ENCODE data around the gene MYBBP1A.
A peak's percentile ranks its signal among the peaks of the same experiment; 100 is the strongest.

The MYBBP1A gene

DNA sequence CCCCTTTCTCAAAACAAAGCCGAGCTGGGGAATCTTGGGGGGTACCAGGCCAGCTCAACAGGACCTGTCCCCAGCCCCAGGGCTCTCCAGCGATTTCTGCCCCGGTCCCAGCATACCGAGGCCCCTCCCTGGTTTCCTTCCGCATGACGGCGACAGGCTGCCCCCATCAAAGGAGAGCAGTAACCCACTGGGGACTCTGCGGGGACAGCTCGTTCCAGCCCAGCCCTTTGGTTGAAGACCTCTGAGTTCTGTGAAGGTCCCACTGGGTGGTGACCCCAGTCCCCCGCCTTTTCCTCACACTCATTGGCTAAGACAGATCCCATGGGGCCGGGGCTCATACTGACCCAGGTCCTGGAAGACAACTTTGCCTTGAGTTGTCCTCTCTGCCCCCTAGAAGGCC lies 33.2 kb upstream of the MYBBP1A start:
- TF ChIP-seq, protein P1, sequence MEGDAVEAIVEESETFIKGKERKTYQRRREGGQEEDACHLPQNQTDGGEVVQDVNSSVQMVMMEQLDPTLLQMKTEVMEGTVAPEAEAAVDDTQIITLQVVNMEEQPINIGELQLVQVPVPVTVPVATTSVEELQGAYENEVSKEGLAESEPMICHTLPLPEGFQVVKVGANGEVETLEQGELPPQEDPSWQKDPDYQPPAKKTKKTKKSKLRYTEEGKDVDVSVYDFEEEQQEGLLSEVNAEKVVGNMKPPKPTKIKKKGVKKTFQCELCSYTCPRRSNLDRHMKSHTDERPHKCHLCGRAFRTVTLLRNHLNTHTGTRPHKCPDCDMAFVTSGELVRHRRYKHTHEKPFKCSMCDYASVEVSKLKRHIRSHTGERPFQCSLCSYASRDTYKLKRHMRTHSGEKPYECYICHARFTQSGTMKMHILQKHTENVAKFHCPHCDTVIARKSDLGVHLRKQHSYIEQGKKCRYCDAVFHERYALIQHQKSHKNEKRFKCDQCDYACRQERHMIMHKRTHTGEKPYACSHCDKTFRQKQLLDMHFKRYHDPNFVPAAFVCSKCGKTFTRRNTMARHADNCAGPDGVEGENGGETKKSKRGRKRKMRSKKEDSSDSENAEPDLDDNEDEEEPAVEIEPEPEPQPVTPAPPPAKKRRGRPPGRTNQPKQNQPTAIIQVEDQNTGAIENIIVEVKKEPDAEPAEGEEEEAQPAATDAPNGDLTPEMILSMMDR (IDR thresholded peaks at IDR 0.05; ENCODE audit: low read depth, low read length), result no peak
- DNase-seq (ENCODE audit: low read depth in 2 of 2), result no peak
- H3K4me3 ChIP-seq (replicated peaks in 1 of 2; ENCODE audit: low read depth in 2 of 2, low read length in 2 of 2), result no peak overlapping the region

DNA sequence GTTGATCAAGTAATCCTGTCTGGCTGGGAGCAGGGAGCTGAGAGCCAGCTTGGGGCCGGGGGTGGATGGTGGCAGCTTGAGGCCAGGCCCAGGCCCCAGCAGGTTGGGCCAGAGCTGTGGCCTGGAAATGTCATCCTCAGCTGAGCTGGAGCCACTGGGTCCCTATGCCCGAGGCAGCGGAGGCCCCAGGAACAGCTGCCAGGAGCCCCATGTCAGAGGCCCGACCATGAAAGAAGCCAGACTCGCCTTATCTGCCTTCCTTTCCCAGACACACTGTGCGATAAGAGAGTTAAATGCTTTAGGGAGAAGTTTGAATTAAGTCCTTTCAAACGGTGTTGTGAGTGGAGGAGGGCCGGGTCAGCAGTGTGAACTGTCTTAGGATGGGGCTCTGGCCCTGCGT lies 32.6 kb upstream of the MYBBP1A start:
- DNase-seq (ENCODE audit: low read depth in 2 of 2), result peak in 1 of 2 donors; percentile 54
- no peak overlapping the region for H3K4me3 ChIP-seq (replicated peaks in 1 of 2; ENCODE audit: low read depth in 2 of 2, low read length in 2 of 2)
- TF ChIP-seq, protein P1 (IDR thresholded peaks at IDR 0.05; ENCODE audit: low read depth, low read length), result no peak

DNA sequence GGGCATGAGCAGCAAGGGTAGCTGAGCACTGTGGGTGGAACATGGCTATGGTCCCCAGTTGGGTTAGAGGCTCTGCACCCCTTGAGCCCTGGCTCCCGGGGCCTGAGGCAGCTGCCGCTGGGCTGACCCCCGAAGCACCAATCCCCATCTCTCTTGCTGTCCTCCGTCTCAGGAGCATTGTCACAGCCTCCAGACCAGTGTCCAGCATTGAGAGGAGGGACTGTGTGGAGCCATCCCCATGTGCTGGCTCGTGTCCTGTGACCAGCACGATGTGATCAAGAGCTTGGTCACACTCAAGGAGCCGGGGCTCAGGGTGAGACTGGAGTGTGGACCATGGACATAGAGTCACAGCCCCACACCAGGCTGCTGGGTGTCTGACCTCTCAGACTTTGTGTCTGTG lies 32.0 kb upstream of the MYBBP1A start:
- no peak overlapping the region for H3K4me3 ChIP-seq (replicated peaks in 1 of 2; ENCODE audit: low read depth in 2 of 2, low read length in 2 of 2)
- no peak for DNase-seq (ENCODE audit: low read depth in 2 of 2)
- TF ChIP-seq, protein P1 (IDR thresholded peaks at IDR 0.05; ENCODE audit: low read depth, low read length), result no peak

GRCh38 chr17:4586043-4586442 lies 30.9 kb upstream of the MYBBP1A start:
- TF ChIP-seq, protein P1 (IDR thresholded peaks at IDR 0.05; ENCODE audit: low read depth, low read length), result no peak
- H3K4me3 ChIP-seq (replicated peaks in 1 of 2; ENCODE audit: low read depth in 2 of 2, low read length in 2 of 2), result no peak overlapping the region
- DNase-seq (ENCODE audit: low read depth in 2 of 2), result no peak

- TF ChIP-seq, protein P1 (IDR thresholded peaks at IDR 0.05; ENCODE audit: low read depth, low read length), result no peak
- no peak for DNase-seq (ENCODE audit: low read depth in 2 of 2)
- H3K4me3 ChIP-seq (replicated peaks in 1 of 2; ENCODE audit: low read depth in 2 of 2, low read length in 2 of 2), result peak overlapping the region in 1 of 2 donors; percentile 35
Measured at GRCh38 chr17:4585638-4585994, 30.4 kb upstream of the MYBBP1A start.

DNA sequence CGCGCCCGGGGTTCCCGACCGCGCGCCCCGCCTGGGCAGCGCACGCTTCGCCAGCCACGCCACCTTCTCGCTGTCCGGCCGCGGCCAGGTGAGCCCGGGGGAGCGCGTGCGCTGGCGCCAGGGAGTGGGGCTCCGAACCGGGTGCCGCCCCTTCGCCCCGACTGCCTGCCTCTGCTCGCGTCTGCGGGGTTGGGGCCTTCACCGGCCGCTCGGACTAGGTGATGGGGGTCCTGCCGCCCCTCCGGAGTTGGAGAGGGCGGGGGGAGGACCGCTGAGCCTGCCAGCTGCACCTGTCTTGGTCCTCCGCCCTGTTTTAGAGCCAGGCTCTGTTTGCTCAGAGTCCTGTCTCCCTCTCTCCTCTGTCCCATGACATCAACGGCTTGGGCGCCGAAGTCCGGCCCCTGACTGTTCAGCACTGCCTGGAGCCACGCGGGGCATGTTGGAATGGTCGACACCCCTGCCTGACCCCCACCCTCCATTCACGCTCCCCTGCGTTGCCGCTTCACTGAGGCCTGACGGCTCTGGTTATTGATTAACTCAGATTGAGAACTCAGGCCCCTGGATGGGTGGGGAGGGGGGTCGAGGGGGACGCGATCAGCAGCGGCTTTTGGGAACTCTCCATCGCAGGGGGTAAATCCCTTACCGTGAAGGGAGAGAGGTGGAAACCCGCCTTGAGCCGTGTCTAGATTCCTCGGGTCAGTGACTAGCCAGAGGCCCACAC lies 29.9 kb upstream of the MYBBP1A start:
- no peak for DNase-seq (ENCODE audit: low read depth in 2 of 2)
- peak overlapping the region in 1 of 2 donors; percentile 35 for H3K4me3 ChIP-seq (replicated peaks in 1 of 2; ENCODE audit: low read depth in 2 of 2, low read length in 2 of 2)
- TF ChIP-seq, protein P1 (IDR thresholded peaks at IDR 0.05; ENCODE audit: low read depth, low read length), result no peak

All from cardiac fibroblast (primary cell).